GM23248 (cell line): Measurements from ENCODE around the gene TLR1. TPM values are rescaled to one million over a fixed set of nuclear protein-coding genes. Genes with fewer than 3 reads are reported as not detected.

Experiments
- DNase-seq: peaks from one replicate; pipeline ENCODE4 v3.0.0-alpha.2; 2015
- H2AFZ ChIP-seq: fragments of 200-600 bp; sonication (generic); 2 replicates; pipeline ENCODE4 v1.6.1; 2016; ENCODE audit warnings: antibody characterized with exemption
- H3F3A ChIP-seq: fragments of 200-600 bp; sonication (generic); 2 replicates; pipeline ENCODE4 v1.6.1; 2016; ENCODE audit warnings: mild to moderate bottlenecking, antibody characterized with exemption, mixed run types; ENCODE audit not compliant: insufficient read depth
- H3K27ac ChIP-seq: fragments of 200-600 bp; sonication (generic); 2 replicates; pipeline ENCODE4 v1.5.1; 2016; ENCODE audit warnings: mild to moderate bottlenecking
- H3K27me3 ChIP-seq: fragments of 200-600 bp; sonication (generic); replicated peaks from 2 replicates; pipeline ENCODE4 v1.6.1; 2016; ENCODE audit warnings: mild to moderate bottlenecking; ENCODE audit not compliant: insufficient read depth
- H3K36me3 ChIP-seq: fragments of 200-600 bp; sonication (generic); 2 replicates; pipeline ENCODE4 v1.6.1; 2016; ENCODE audit warnings: low read depth, mild to moderate bottlenecking
- H3K4me1 ChIP-seq: fragments of 200-600 bp; sonication (generic); 2 replicates; pipeline ENCODE4 v1.6.1; 2016; ENCODE audit warnings: mild to moderate bottlenecking; ENCODE audit not compliant: insufficient read depth
- H3K4me2 ChIP-seq: fragments of 200-600 bp; sonication (generic); one replicate; pipeline ENCODE4 v1.6.1; 2016; ENCODE audit warnings: mild to moderate bottlenecking; ENCODE audit not compliant: unreplicated experiment
- H3K4me3 ChIP-seq: fragments of 200-600 bp; sonication (generic); 2 replicates; pipeline ENCODE4 v1.5.1; 2016; ENCODE audit warnings: mild to moderate bottlenecking
- H3K79me2 ChIP-seq: fragments of 200-600 bp; sonication (generic); 2 replicates; pipeline ENCODE4 v1.6.1; 2016; ENCODE audit warnings: mild to moderate bottlenecking; ENCODE audit not compliant: insufficient read depth
- H3K9ac ChIP-seq: fragments of 200-600 bp; sonication (generic); 2 replicates; pipeline ENCODE4 v1.6.1; 2016; ENCODE audit warnings: mild to moderate bottlenecking
- H3K9me2 ChIP-seq: fragments of 200-600 bp; sonication (generic); 2 replicates; pipeline ENCODE4 v1.6.1; 2016; ENCODE audit warnings: mixed run types, mild to moderate bottlenecking, moderate library complexity; ENCODE audit not compliant: insufficient read depth
- H3K9me3 ChIP-seq: fragments of 200-600 bp; sonication (generic); one replicate; pipeline ENCODE4 v1.6.1; 2017; ENCODE audit warnings: low read depth
- H4K20me1 ChIP-seq: fragments of 200-600 bp; sonication (generic); 2 replicates; pipeline ENCODE4 v1.6.0; 2016; ENCODE audit not compliant: insufficient read depth
- EZH2 ChIP-seq: fragments of 200-600 bp; sonication (generic); IDR thresholded peaks from 2 replicates; pipeline ENCODE4 v1.6.1; 2018; ENCODE audit warnings: antibody characterized with exemption, mild to moderate bottlenecking; ENCODE audit not compliant: insufficient read depth, poor library complexity, severe bottlenecking
- EZH2phosphoT487 ChIP-seq: fragments of 200-600 bp; sonication (generic); IDR thresholded peaks from 2 replicates; pipeline ENCODE4 v1.6.1; 2018; ENCODE audit warnings: antibody characterized with exemption, moderate library complexity, mild to moderate bottlenecking, low read depth; ENCODE audit not compliant: insufficient read depth
- WGBS, 2 experiments: methylation state at CpG; one replicate each; pipeline ENCODE4 v1.1.6; 2015 to 2017; ENCODE audit warnings: low lambda C conversion rate in 2 of 2, low coverage in 1 of 2; ENCODE audit errors: missing lambda C conversion rate in 2 of 2; 5-methylcytosine and 5-hydroxymethylcytosine counted together
- in situ Hi-C: fragments of 300-500 bp; cut with MboI; formaldehyde crosslinking; loops from 2 replicates; pipeline ENCODE4 v1.15.0; 2020
- polyA plus RNA-seq: library from polyadenylated mRNA; unstranded; fragments of >200 nt; fragmentation: Nextera tagmentation; extraction: Ambion mirVana; gene quantifications from 2 replicates; pipeline ENCODE4 v1.2.1, GENCODE V29; 2016
- total RNA-seq: library from RNA; depleted of rRNA; stranded (reverse); fragments of >200 nt; shearing (Covaris generic); gene quantifications from 2 replicates; pipeline ENCODE4 v1.2.3, GENCODE V29; 2014

Gene TLR1
- total and polyA plus RNA-seq, 2 experiments from 2014 or later = 0.11 TPM; not detected in 1

- Histone ChIP-seq H3K4me3 (peak overlapping the region; percentile 48; the same call in 1 of the 2 replicates), H3K9me3 (no peaks in the 10 kb centered on the region), H3K9ac (peak overlapping the region; percentile 70), H4K20me1 (no peaks in the 10 kb centered on the region), H3K9me2 (no peaks in the 10 kb centered on the region), H3K79me2 (no peaks in the 10 kb centered on the region), H3K36me3 (no peaks in the 10 kb centered on the region), H3K27me3 (no peaks in the 10 kb centered on the region), H2AFZ (peak overlapping the region; percentile 85), H3K4me2 (peak overlapping the region; percentile 74), H3K27ac (peak overlapping the region; percentile 75), H3F3A (peaks cover 17% of the 10 kb centered on the region; the same call in 1 of the 2 replicates), H3K4me1 (peaks cover 13% of the 10 kb centered on the region)
- TF ChIP-seq EZH2 = no peak
- no peak for TF ChIP-seq EZH2phosphoT487
- in situ Hi-C loops = no loop called here
- WGBS, 2 experiments = 14 to 19% methylated on average over 19 of the region's 19 CpGs
- peak; percentile 98 for DNase-seq
Observed at GRCh38 chr4:38752941-38753806, 51.4 kb downstream of the TLR1 start.

- H3K36me3 ChIP-seq = no peaks in the 10 kb centered on the region
- no peaks in the 10 kb centered on the region for H3K27me3 ChIP-seq
- H3K9ac ChIP-seq = peak overlapping the region; percentile 70
- no peaks in the 10 kb centered on the region for H3K9me3 ChIP-seq
- peak overlapping the region; percentile 39; the same call in 1 of the 2 replicates for H3K4me3 ChIP-seq
- H3K27ac ChIP-seq = peak overlapping the region; percentile 75
- H3K9me2 ChIP-seq = no peaks in the 10 kb centered on the region
- H3K4me1 ChIP-seq = peaks cover 13% of the 10 kb centered on the region
- H3F3A ChIP-seq = peaks cover 17% of the 10 kb centered on the region; the same call in 1 of the 2 replicates
- peak overlapping the region; percentile 85 for H2AFZ ChIP-seq
- peak overlapping the region; percentile 74 for H3K4me2 ChIP-seq
- H3K79me2 ChIP-seq = no peaks in the 10 kb centered on the region
- DNase-seq = peak; percentile 54
- no peak for TF ChIP-seq EZH2phosphoT487
- no peak for TF ChIP-seq EZH2
- in situ Hi-C loops = no loop called here
- no peaks in the 10 kb centered on the region for H4K20me1 ChIP-seq
- WGBS, 2 experiments = 34 to 35% methylated on average over 8 of the region's 8 CpGs
Observed at GRCh38 chr4:38752372-38752940, 52.1 kb downstream of the TLR1 start.

- H3K27ac ChIP-seq = no peak overlapping the region
- DNase-seq = no peak
- no peaks in the 10 kb centered on the region for H3K79me2 ChIP-seq
- H3K4me3 ChIP-seq = no peak overlapping the region
- peaks cover 17% of the 10 kb centered on the region; the same call in 1 of the 2 replicates for H3F3A ChIP-seq
- no peak overlapping the region for H3K9ac ChIP-seq
- 84 to 86% methylated on average over 13 of the region's 13 CpGs for WGBS, 2 experiments
- in situ Hi-C loops = no loop called here
- H3K27me3 ChIP-seq = no peaks in the 10 kb centered on the region
- H2AFZ ChIP-seq = no peak overlapping the region
- no peaks in the 10 kb centered on the region for H4K20me1 ChIP-seq
- H3K9me2 ChIP-seq = no peaks in the 10 kb centered on the region
- TF ChIP-seq EZH2phosphoT487 = no peak
- TF ChIP-seq EZH2 = no peak
- no peak overlapping the region for H3K4me2 ChIP-seq
- no peaks in the 10 kb centered on the region for H3K36me3 ChIP-seq
- peaks cover 13% of the 10 kb centered on the region for H3K4me1 ChIP-seq
- H3K9me3 ChIP-seq = no peaks in the 10 kb centered on the region
Observed at GRCh38 chr4:38751341-38752010, 53.1 kb downstream of the TLR1 start.

DNA sequence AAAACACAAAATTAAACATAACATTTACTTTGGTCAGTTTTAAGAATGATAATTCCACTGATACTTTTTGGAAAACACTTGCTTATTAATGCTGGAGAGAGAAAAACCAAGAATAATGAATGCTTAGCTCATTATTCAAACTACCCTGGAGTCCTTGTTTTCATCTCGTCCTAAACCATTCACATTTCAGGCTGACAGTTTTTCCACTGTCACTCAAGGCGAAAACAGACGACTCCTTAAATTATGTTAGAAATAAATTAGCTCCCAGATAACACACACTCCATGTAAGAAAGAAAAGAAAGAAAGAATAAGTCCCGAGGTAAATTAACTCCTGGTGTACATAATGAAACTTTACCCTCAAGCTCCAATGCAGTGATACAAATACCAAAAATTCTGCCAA is 55.3 kb downstream of the TLR1 start:
- H3K9me2 ChIP-seq = no peaks in the 10 kb centered on the region
- H3K4me2 ChIP-seq = no peak overlapping the region
- H3K79me2 ChIP-seq = no peaks in the 10 kb centered on the region
- no peak overlapping the region for H3K9ac ChIP-seq
- peaks cover 17% of the 10 kb centered on the region; the same call in 1 of the 2 replicates for H3F3A ChIP-seq
- in situ Hi-C loops = no loop called here
- 68 to 69% methylated on average over 4 of the region's 4 CpGs for WGBS, 2 experiments
- no peaks in the 10 kb centered on the region for H4K20me1 ChIP-seq
- H2AFZ ChIP-seq = no peak overlapping the region
- H3K27ac ChIP-seq = no peak overlapping the region
- H3K36me3 ChIP-seq = no peaks in the 10 kb centered on the region
- no peaks in the 10 kb centered on the region for H3K27me3 ChIP-seq
- DNase-seq = no peak
- no peak for TF ChIP-seq EZH2phosphoT487
- no peak for TF ChIP-seq EZH2
- H3K9me3 ChIP-seq = no peaks in the 10 kb centered on the region
- no peak overlapping the region for H3K4me3 ChIP-seq
- peaks cover 13% of the 10 kb centered on the region for H3K4me1 ChIP-seq
